K562 treated with DMSO at 1 percent for 4 hours (cell line): ENCODE measurements around the gene RALGAPA2. TPM values are rescaled to one million over a fixed set of nuclear protein-coding genes. Genes with fewer than 3 reads are reported as not detected.

ENCODE experiments used
- total RNA-seq: library from RNA; unstranded; fragments of 300-600 nt; gene quantifications from 2 replicates; pipeline ENCODE4 v1.2.3, GENCODE V29; 2022; ENCODE audit not compliant: insufficient read depth

RALGAPA2 gene
- total RNA-seq = 1.0 and 1.8 TPM in 2 replicates

GRCh38 chr20:20712474-20713243, at the start of gene RALGAPA2:
Gene RALGAPA2 (minus strand): TSS chr20:20712644. CDS start chr20:20712480, 164 bp downstream.

DNA sequence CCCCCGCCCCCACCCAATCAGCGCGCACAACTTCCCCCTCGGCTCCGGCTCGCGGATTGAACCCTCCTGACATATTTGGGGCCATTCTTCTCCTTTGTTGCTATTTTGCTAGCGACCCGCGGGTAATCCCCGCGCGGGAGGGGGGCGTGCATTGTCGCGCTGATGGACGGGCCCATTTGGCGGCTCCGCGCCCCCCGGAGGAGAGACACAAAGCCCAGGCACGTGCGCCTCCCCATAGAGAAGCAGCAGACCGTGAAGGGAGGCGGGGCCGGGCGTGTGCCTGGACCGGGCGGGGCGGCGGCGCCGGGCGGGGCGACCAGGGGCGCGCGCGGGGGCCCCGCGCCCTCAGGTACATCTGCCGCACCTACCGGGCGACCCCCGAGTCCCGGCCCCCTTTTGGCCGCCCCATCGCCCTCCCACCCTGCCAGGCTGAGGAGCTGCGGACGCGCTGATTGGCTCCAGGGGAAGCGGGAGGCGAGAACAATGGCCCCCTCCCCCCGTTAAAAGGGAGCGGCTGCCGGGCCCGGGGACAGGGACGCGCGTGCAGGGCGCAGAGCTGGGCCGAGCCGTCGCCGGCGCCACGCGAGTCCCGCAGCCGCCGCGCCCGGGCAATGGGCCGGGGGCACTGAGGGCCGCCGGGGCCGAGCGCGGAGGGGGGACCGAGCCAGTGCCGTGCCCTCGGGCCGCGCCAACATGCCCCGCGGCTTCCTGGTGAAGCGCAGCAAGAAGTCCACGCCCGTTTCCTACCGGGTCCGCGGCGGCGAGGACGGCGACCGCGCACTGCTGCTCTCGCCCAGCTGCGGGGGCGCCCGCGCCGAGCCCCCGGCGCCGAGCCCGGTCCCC, 344.6 kb downstream of the RALGAPA2 start, which contains the start of gene INSM1:
Gene INSM1 (plus strand): TSS at position 530 of the 843 bp plus-strand sequence. CDS start 164 bp downstream, at position 694.

